SK-N-SH (cell line): ENCODE results near the gene MPHOSPH9. TPM values are rescaled to one million over a fixed set of nuclear protein-coding genes. Genes with fewer than 3 reads are reported as not detected.

Experiments
- CTCF ChIA-PET: fragments of 300-600, 350-600 bp; formaldehyde crosslinking; extraction: SDS; loops from one replicate; lab custom pipeline; 2021; lab: Yijun Ruan, JAX
- POLR2A ChIA-PET: fragments of 350-600 bp; sonication (Branson Sonifier 250); formaldehyde crosslinking; extraction: SDS; loops from one replicate; lab custom pipeline; 2020; ENCODE audit warnings: antibody characterized with exemption, inconsistent platforms; lab: Yijun Ruan, JAX
- DNase-seq: peaks from one replicate; pipeline ENCODE4 v3.0.0; 2012
- H2AFZ ChIP-seq: fragments of 200-600 bp; sonication (generic); 2 replicates; pipeline ENCODE4 v1.8.1; 2016; ENCODE audit warnings: antibody characterized with exemption, mild to moderate bottlenecking, low read depth
- H3F3A ChIP-seq: fragments of 200-600 bp; sonication (generic); replicated peaks from 2 replicates; pipeline ENCODE3; 2016; ENCODE audit warnings: antibody characterized with exemption, mild to moderate bottlenecking; ENCODE audit not compliant: insufficient read depth
- H3K27ac ChIP-seq, 2 experiments: fragments of 200-500 bp in 1 of 2; fragments of 200-600 bp in 1 of 2; sonication (Bioruptor generic) in 1 of 2; sonication (generic), shearing (Covaris generic) in 1 of 2; 2 replicates each; pipeline versions ENCODE4 v1.5.1 to v1.6.1; 2014 to 2016; ENCODE audit warnings: low read depth in 2 of 2, inconsistent platforms in 1 of 2, low read length in 1 of 2, mild to moderate bottlenecking in 1 of 2, mixed read lengths in 1 of 2
- H3K27me3 ChIP-seq: fragments of 200-600 bp; sonication (generic), shearing (Covaris generic); 2 replicates; pipeline ENCODE4 v1.6.1; 2016; ENCODE audit warnings: mixed run types; ENCODE audit not compliant: insufficient read depth
- H3K36me3 ChIP-seq, 2 experiments: fragments of 200-500 bp in 1 of 2; fragments of 200-600 bp in 1 of 2; sonication (Bioruptor generic) in 1 of 2; sonication (generic) in 1 of 2; replicated peaks in 1 of 2; 2 replicates each; pipeline versions ENCODE3 to v1.5.1; 2014 to 2016; ENCODE audit warnings: low read length in 1 of 2, mild to moderate bottlenecking in 1 of 2; ENCODE audit not compliant: insufficient read depth in 2 of 2, control insufficient read depth in 1 of 2
- H3K4me1 ChIP-seq, 2 experiments: fragments of 200-500 bp in 1 of 2; fragments of 200-600 bp in 1 of 2; sonication (Bioruptor generic) in 1 of 2; sonication (generic), shearing (Covaris generic) in 1 of 2; 2 replicates each; pipeline versions ENCODE4 v1.5.1 to v1.6.1; 2014 to 2016; ENCODE audit warnings: low read depth in 1 of 2, low read length in 1 of 2, mixed run types in 1 of 2; ENCODE audit not compliant: insufficient read depth in 2 of 2, control insufficient read depth in 1 of 2
- H3K4me2 ChIP-seq: fragments of 200-600 bp; sonication (generic), shearing (Covaris generic); 2 replicates; pipeline ENCODE4 v1.6.1; 2017; ENCODE audit warnings: mixed run types
- H3K4me3 ChIP-seq, 2 experiments: fragments of 200-500 bp in 1 of 2; fragments of 200-600 bp in 1 of 2; sonication (Bioruptor generic) in 1 of 2; sonication (generic), shearing (Covaris generic) in 1 of 2; 2 replicates each; pipeline versions ENCODE4 v1.5.1 to v1.8.1; 2014 to 2016; ENCODE audit warnings: low read depth in 2 of 2, inconsistent platforms in 1 of 2, low read length in 1 of 2, mild to moderate bottlenecking in 1 of 2, mixed read lengths in 1 of 2, moderate library complexity in 1 of 2
- H3K79me2 ChIP-seq: fragments of 200-600 bp; sonication (generic); 2 replicates; pipeline ENCODE4 v1.8.1; 2017; ENCODE audit warnings: mild to moderate bottlenecking; ENCODE audit not compliant: insufficient read depth
- H3K9ac ChIP-seq: fragments of 200-600 bp; sonication (generic); 2 replicates; pipeline ENCODE4 v1.6.1; 2017; ENCODE audit warnings: mixed run types
- H3K9me2 ChIP-seq: fragments of 200-600 bp; sonication (generic); 2 replicates; pipeline ENCODE4 v1.6.1; 2017; ENCODE audit warnings: mixed run types
- H3K9me3 ChIP-seq: fragments of 200-600 bp; sonication (generic); 2 replicates; pipeline ENCODE4 v1.6.1; 2017; ENCODE audit warnings: mixed run types, mild to moderate bottlenecking, moderate library complexity
- H4K20me1 ChIP-seq: fragments of 200-600 bp; sonication (generic); 2 replicates; pipeline ENCODE4 v1.6.1; 2017; ENCODE audit warnings: mild to moderate bottlenecking, mixed run types; ENCODE audit not compliant: insufficient read depth
- CTCF ChIP-seq: fragments of 200-600 bp; sonication (generic); IDR thresholded peaks from 2 replicates; pipeline ENCODE4 v1.6.1; 2017; ENCODE audit warnings: antibody characterized with exemption, mild to moderate bottlenecking, moderate library complexity
- ELF1 ChIP-seq: IDR thresholded peaks from 2 replicates; pipeline ENCODE4 v1.4.0; 2012
- EP300 ChIP-seq, 2 experiments: IDR thresholded peaks; 2 replicates each; pipeline versions ENCODE4 v1.4.0 to v1.6.1; 2012; ENCODE audit warnings: borderline replicate concordance in 1 of 2, low read depth in 1 of 2, low read length in 1 of 2
- FOSL2 ChIP-seq: IDR thresholded peaks from 2 replicates; pipeline ENCODE4 v1.4.0; 2012; ENCODE audit warnings: low read depth, mild to moderate bottlenecking, moderate library complexity, borderline replicate concordance
- FOXJ3 ChIP-seq: sonication (generic); formaldehyde crosslinking; IDR thresholded peaks from 2 replicates; pipeline ENCODE4 v1.5.1; 2020; ENCODE audit warnings: mild to moderate bottlenecking, missing genetic modification reagents
- GABPA ChIP-seq: IDR thresholded peaks from 2 replicates; pipeline ENCODE4 v1.4.0; 2012; ENCODE audit warnings: low read depth, mild to moderate bottlenecking
- IRF3 ChIP-seq: fragments of 150-350 bp; IDR thresholded peaks from 2 replicates; pipeline ENCODE4 v1.6.1; 2016; ENCODE audit warnings: mild to moderate bottlenecking, low read depth, low read length
- MAX ChIP-seq: IDR thresholded peaks from 2 replicates; pipeline ENCODE4 v1.4.0; 2012; ENCODE audit warnings: low read depth
- MXI1 ChIP-seq: IDR thresholded peaks from 2 replicates; pipeline ENCODE4 v1.6.1; 2012; ENCODE audit warnings: mild to moderate bottlenecking, low read depth, low read length, improper control_type of control experiment
- NRF1 ChIP-seq: IDR thresholded peaks from 2 replicates; pipeline ENCODE4 v1.6.1; 2012; ENCODE audit warnings: low read depth, mild to moderate bottlenecking, low read length
- RAD21 ChIP-seq: IDR thresholded peaks from 2 replicates; pipeline ENCODE4 v1.6.1; 2012; ENCODE audit warnings: mild to moderate bottlenecking, low read length
- RCOR1 ChIP-seq: fragments of 150-350 bp; IDR thresholded peaks from 2 replicates; pipeline ENCODE4 v1.6.1; 2017; ENCODE audit warnings: antibody characterized with exemption, low read length
- RFX5 ChIP-seq: IDR thresholded peaks from 2 replicates; pipeline ENCODE4 v1.6.1; 2012; ENCODE audit warnings: mild to moderate bottlenecking, improper control_type of control experiment, low read length
- SMC3 ChIP-seq: IDR thresholded peaks from 2 replicates; pipeline ENCODE4 v1.6.1; 2012; ENCODE audit warnings: low read depth, low read length, improper control_type of control experiment
- TCF12 ChIP-seq: IDR thresholded peaks from 2 replicates; pipeline ENCODE4 v1.4.0; 2012
- TEAD4 ChIP-seq: IDR thresholded peaks from 2 replicates; pipeline ENCODE4 v1.4.0; 2012; ENCODE audit warnings: mild to moderate bottlenecking, borderline replicate concordance; ENCODE audit not compliant: insufficient read depth
- YY1 ChIP-seq: IDR thresholded peaks from 2 replicates; pipeline ENCODE4 v1.4.0; 2012; ENCODE audit warnings: low read depth, mild to moderate bottlenecking
- ZBTB33 ChIP-seq: IDR thresholded peaks from 2 replicates; pipeline ENCODE4 v1.4.0; 2012; ENCODE audit warnings: low read depth, borderline replicate concordance
- WGBS: methylation state at CpG from one replicate; pipeline ENCODE4 v1.1.6; 2017; ENCODE audit warnings: low lambda C conversion rate; 5-methylcytosine and 5-hydroxymethylcytosine counted together
- polyA plus RNA-seq, 3 experiments: library from polyadenylated mRNA; depleted of rRNA; stranded (reverse); fragments of >200 nt; gene quantifications; 2 replicates each; pipeline ENCODE4 v1.2.3, GENCODE V29; 2012

Gene MPHOSPH9
- polyA plus RNA-seq, 1 of the 3 experiments (the other 2 are of a cell fraction): 9.0 TPM

- TF ChIP-seq NRF1: no peak
These were observed 124.3 kb downstream of the MPHOSPH9 start (continued) for GRCh38 chr12:123108682-123109066.

- H3K9me2 ChIP-seq: no peaks in the 10 kb centered on the region
- ChIA-PET CTCF (no interaction called here), POLR2A (no interaction called here)
- no peaks in the 10 kb centered on the region for H3F3A ChIP-seq
- DNase-seq: no peak
- no peak overlapping the region for H2AFZ ChIP-seq
- 94% methylated on average over 13 of the region's 13 CpGs for WGBS
- TF ChIP-seq NRF1: no peak
- no peak for TF ChIP-seq EP300 (IDR thresholded peaks at IDR 0.05; ENCODE audit: borderline replicate concordance in 1 of 2, low read depth in 1 of 2, low read length in 1 of 2)
- no peak for TF ChIP-seq MXI1
- no peak for TF ChIP-seq FOXJ3 (CRISPR knock-in tag)
- TF ChIP-seq RCOR1: no peak
- no peaks in the 10 kb centered on the region for H3K79me2 ChIP-seq
- H3K4me1 ChIP-seq: peaks cover 0 to 5% of the 10 kb centered on the region in 2 experiments; a peak in 2 of 4 replicates
- H3K27me3 ChIP-seq: no peaks in the 10 kb centered on the region
- H3K9ac ChIP-seq: no peak overlapping the region
- H4K20me1 ChIP-seq: no peaks in the 10 kb centered on the region
- no peaks in the 10 kb centered on the region for H3K9me3 ChIP-seq
- no peaks in the 10 kb centered on the region for H3K36me3 ChIP-seq
- no peak overlapping the region for H3K4me2 ChIP-seq
- H3K4me3 ChIP-seq: no peak overlapping the region
- H3K27ac ChIP-seq: no peak overlapping the region
These were observed 124.8 kb downstream of the MPHOSPH9 start for GRCh38 chr12:123107926-123108681.

- H3K4me1 ChIP-seq: peaks cover 0 to 5% of the 10 kb centered on the region in 2 experiments; a peak in 2 of 4 replicates
- no peaks in the 10 kb centered on the region for H4K20me1 ChIP-seq
- no peak overlapping the region for H3K4me3 ChIP-seq
- H3K9me2 ChIP-seq: no peaks in the 10 kb centered on the region
- no peaks in the 10 kb centered on the region for H3F3A ChIP-seq
- CTCF ChIA-PET: interaction anchor here (1.3 kb wide), 1 partner anchor 20 kb away, joined by 5 read pairs; no protein-coding TSS in a partner anchor
- no peak overlapping the region for H3K4me2 ChIP-seq
- no peak for TF ChIP-seq GABPA
- no peak for TF ChIP-seq RAD21
- TF ChIP-seq MAX: no peak
- no peak for TF ChIP-seq FOSL2
- no peak for TF ChIP-seq NRF1
- TF ChIP-seq RFX5: no peak
- no peak for TF ChIP-seq TEAD4
- no peak for TF ChIP-seq SMC3
- TF ChIP-seq MXI1: no peak
- no peak for TF ChIP-seq ZBTB33
- TF ChIP-seq CTCF: no peak
- TF ChIP-seq TCF12: no peak
- TF ChIP-seq IRF3: no peak
- no peak for TF ChIP-seq YY1
- TF ChIP-seq ELF1: no peak
- no peak for TF ChIP-seq FOXJ3 (CRISPR knock-in tag)
- H3K79me2 ChIP-seq: no peaks in the 10 kb centered on the region
- no peaks in the 10 kb centered on the region for H3K36me3 ChIP-seq
- H3K27me3 ChIP-seq: no peaks in the 10 kb centered on the region
- H3K27ac ChIP-seq: no peak overlapping the region
- POLR2A ChIA-PET: no interaction called here
- 100% methylated on average over 2 of the region's 9 CpGs for WGBS
- no peak overlapping the region for H3K9ac ChIP-seq
- no peak overlapping the region for H2AFZ ChIP-seq
- DNase-seq: no peak
- H3K9me3 ChIP-seq: no peaks in the 10 kb centered on the region
These were observed 126.1 kb downstream of the MPHOSPH9 start for GRCh38 chr12:123106640-123107359.
